ENCODE results near the gene ENPP6.

- TF ChIP-seq EZH2 (IDR thresholded peaks at IDR 0.05): no peak
- TF ChIP-seq POLR2AphosphoS5 (IDR thresholded peaks at IDR 0.05; ENCODE audit: borderline replicate concordance, low read depth, low read length): no peak
- TF ChIP-seq FOXP2 (optimal IDR thresholded peaks at IDR 0.05; ENCODE audit: control extremely low read depth, extremely low read length, insufficient read depth): no peak
Observed at GRCh38 chr4:184232202-184232601, 14.5 kb upstream of the ENPP6 start.

Measured in SK-N-MC (cell line).